ENCODE results near the gene LAMA2.

The LAMA2 gene

DNA sequence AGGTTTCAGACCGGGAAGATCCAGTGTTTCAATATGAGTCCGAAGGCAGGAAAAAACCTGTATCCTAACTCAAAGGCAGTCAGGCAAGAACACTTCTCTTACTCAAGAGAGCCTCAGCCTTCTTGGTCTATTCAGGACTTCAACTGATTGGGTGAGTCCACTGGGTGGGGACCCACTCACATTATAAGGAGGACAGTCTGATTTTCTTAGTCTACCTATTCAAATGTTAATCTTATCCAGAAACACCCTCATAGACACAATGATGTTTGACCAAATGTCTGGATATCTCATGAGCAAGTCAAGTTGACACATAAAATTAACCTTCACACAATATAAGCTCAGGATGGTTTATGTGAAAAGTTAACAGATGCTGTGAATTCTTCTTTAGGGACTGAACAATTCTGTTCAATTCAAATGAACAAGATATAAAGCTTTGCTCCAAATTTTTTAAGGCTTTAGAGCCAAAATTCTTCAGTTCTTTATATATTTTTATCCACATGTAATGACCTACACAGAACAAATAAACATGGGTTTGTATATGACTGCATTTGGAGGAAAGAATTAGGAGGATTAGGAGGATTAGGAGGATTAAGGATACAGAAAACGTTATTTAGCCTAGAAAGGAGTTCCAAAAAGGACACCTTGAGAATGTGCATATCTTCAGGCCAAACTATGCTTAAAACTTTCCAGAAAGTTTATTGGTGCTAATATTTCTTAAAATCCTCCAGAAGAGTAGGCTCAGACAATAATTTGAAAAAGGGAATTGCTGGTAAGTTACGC, 35.3 kb upstream of the LAMA2 start:
- TF ChIP-seq POLR2AphosphoS5 (IDR thresholded peaks at IDR 0.05; ENCODE audit: low read depth, low read length): no peak
- TF ChIP-seq FOXP2 (optimal IDR thresholded peaks at IDR 0.05; ENCODE audit: borderline replicate concordance, extremely low read depth, extremely low read length, insufficient read depth): no peak
- TF ChIP-seq TAF1 (IDR thresholded peaks at IDR 0.05; ENCODE audit: borderline replicate concordance, insufficient read depth, low read length): no peak
- no peak for TF ChIP-seq SIN3A (IDR thresholded peaks at IDR 0.05; ENCODE audit: borderline replicate concordance, insufficient read depth, low read length)
- TF ChIP-seq, protein P1, sequence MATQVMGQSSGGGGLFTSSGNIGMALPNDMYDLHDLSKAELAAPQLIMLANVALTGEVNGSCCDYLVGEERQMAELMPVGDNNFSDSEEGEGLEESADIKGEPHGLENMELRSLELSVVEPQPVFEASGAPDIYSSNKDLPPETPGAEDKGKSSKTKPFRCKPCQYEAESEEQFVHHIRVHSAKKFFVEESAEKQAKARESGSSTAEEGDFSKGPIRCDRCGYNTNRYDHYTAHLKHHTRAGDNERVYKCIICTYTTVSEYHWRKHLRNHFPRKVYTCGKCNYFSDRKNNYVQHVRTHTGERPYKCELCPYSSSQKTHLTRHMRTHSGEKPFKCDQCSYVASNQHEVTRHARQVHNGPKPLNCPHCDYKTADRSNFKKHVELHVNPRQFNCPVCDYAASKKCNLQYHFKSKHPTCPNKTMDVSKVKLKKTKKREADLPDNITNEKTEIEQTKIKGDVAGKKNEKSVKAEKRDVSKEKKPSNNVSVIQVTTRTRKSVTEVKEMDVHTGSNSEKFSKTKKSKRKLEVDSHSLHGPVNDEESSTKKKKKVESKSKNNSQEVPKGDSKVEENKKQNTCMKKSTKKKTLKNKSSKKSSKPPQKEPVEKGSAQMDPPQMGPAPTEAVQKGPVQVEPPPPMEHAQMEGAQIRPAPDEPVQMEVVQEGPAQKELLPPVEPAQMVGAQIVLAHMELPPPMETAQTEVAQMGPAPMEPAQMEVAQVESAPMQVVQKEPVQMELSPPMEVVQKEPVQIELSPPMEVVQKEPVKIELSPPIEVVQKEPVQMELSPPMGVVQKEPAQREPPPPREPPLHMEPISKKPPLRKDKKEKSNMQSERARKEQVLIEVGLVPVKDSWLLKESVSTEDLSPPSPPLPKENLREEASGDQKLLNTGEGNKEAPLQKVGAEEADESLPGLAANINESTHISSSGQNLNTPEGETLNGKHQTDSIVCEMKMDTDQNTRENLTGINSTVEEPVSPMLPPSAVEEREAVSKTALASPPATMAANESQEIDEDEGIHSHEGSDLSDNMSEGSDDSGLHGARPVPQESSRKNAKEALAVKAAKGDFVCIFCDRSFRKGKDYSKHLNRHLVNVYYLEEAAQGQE (IDR thresholded peaks at IDR 0.05; ENCODE audit: insufficient read depth in 1 of 2, low read depth in 2 of 2, low read length in 2 of 2): no peak

DNA sequence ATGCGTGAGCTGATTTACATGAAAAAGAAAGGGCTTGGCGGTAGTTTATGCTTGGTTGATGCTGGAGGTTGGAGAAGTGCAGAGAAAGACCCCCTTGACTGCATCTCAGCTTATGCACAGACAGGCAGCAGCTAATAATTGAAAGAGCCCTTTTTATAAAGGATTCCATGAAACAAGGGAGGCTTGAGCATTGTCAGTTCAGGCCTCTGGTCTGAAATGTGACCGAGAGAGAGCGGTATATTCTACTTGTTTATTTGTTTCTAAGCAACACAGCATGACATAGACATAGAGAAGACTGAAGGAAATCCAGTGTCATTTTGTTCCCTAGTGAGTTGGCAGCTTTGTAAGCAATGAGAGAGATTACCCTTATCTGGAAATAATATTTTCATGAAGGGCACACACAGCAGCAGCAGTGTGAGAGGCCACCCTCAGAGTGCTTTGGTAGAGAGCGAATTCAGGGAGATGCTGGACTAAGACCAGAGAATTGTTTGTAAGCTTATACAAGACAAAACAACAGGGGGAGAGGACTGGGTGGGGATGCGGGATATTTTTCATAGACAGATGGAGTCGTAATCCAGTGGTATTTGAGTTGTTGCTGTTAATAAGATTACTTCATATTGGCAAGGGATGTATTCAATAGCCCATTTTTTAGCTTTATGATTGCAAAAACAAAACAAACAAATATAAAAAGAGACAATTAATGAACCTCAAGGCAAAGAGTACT, 34.6 kb upstream of the LAMA2 start:
- TF ChIP-seq TAF1 (IDR thresholded peaks at IDR 0.05; ENCODE audit: borderline replicate concordance, insufficient read depth, low read length): no peak
- TF ChIP-seq, protein P1 (IDR thresholded peaks at IDR 0.05; ENCODE audit: insufficient read depth in 1 of 2, low read depth in 2 of 2, low read length in 2 of 2): no peak
- TF ChIP-seq FOXP2 (optimal IDR thresholded peaks at IDR 0.05; ENCODE audit: borderline replicate concordance, extremely low read depth, extremely low read length, insufficient read depth): no peak
- TF ChIP-seq SIN3A (IDR thresholded peaks at IDR 0.05; ENCODE audit: borderline replicate concordance, insufficient read depth, low read length): no peak
- no peak for TF ChIP-seq POLR2AphosphoS5 (IDR thresholded peaks at IDR 0.05; ENCODE audit: low read depth, low read length)

DNA sequence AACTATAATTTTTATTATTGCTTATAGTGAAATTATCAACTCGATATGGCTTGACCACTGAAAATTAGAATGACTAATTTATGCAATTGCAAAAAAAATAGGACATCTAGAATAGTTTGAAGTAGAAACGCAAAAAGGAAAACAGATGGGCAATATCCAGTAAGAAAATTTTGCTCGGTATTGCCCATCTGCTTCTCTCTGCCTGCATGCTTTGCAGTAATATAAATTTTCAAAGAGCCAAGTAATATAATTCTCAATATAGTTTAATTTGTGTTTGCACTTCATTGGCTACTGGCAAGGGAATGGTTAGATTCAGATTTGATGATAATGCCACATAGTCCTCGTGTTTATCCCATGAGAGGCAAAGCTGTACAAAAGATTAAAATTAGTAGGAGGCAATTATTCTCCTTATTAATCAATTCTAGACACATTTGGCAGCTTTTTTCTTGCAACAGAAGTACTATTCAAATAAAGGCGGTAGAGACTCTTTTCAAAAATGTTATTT, 27.3 kb upstream of the LAMA2 start:
- TF ChIP-seq TAF1 (IDR thresholded peaks at IDR 0.05; ENCODE audit: borderline replicate concordance, insufficient read depth, low read length): no peak
- TF ChIP-seq SIN3A (IDR thresholded peaks at IDR 0.05; ENCODE audit: borderline replicate concordance, insufficient read depth, low read length): no peak
- no peak for TF ChIP-seq POLR2AphosphoS5 (IDR thresholded peaks at IDR 0.05; ENCODE audit: low read depth, low read length)
- TF ChIP-seq FOXP2 (optimal IDR thresholded peaks at IDR 0.05; ENCODE audit: borderline replicate concordance, extremely low read depth, extremely low read length, insufficient read depth): no peak
- TF ChIP-seq, protein P1 (IDR thresholded peaks at IDR 0.05; ENCODE audit: insufficient read depth in 1 of 2, low read depth in 2 of 2, low read length in 2 of 2): no peak

DNA sequence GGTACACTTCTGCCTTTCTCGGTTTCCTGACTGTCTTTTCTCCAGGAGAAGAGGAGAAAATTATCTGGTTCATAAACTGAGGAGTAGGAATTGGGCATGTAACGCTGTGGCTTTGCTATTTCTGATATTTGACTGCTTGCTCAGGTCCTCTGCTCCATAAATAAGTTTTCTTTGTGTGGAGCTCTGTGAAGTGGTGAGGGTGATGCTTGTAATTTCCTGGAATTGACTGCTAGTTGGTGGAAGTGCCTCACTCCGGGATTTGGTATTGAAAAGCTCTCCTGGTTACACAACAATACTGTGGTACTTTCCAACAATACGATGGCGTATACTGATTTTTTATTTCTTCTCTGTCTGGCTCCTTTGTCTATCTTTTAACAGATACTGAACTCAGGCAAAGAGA, 25.1 kb upstream of the LAMA2 start:
- TF ChIP-seq, protein P1 (IDR thresholded peaks at IDR 0.05; ENCODE audit: insufficient read depth in 1 of 2, low read depth in 2 of 2, low read length in 2 of 2): no peak
- no peak for TF ChIP-seq SIN3A (IDR thresholded peaks at IDR 0.05; ENCODE audit: borderline replicate concordance, insufficient read depth, low read length)

Measured in PFSK-1 (cell line).